HG02623 (cell line): ENCODE measurements around the gene FOXS1.
"Not testable (repeated sequence)": the region's sequence is repeated elsewhere in the genome, so short reads cannot be mapped to it uniquely, and the experiment has no call there.

Experiments
- ATAC-seq: cut with Tn5 transposase; IDR thresholded peaks from one replicate; pipeline ENCODE4 v1.9.1; 2021; ENCODE audit warnings: moderate library complexity; ENCODE audit not compliant: unreplicated experiment

Gene FOXS1

GRCh38 chr20:31824125-31824485 is 21.3 kb downstream of the FOXS1 start:
- no peak for ATAC-seq

GRCh38 chr20:31823360-31824124 is 21.9 kb downstream of the FOXS1 start:
- ATAC-seq: no peak

- peak; percentile 55 for ATAC-seq
Observed at GRCh38 chr20:31822421-31823330, 22.7 kb downstream of the FOXS1 start.

GRCh38 chr20:31821427-31821826 is 24.0 kb downstream of the FOXS1 start:
- no peak for ATAC-seq

- no peak for ATAC-seq
Observed at GRCh38 chr20:31820228-31820627, 25.2 kb downstream of the FOXS1 start.

- ATAC-seq: no peak
Observed at GRCh38 chr20:31819083-31819784, 26.2 kb downstream of the FOXS1 start, which contains the start of gene MYLK2. Gene MYLK2 (plus strand): TSS chr20:31819356. CDS start chr20:31819581, 225 bp downstream.

GRCh38 chr20:31818376-31818908 is 27.0 kb downstream of the FOXS1 start:
- no peak for ATAC-seq

DNA sequence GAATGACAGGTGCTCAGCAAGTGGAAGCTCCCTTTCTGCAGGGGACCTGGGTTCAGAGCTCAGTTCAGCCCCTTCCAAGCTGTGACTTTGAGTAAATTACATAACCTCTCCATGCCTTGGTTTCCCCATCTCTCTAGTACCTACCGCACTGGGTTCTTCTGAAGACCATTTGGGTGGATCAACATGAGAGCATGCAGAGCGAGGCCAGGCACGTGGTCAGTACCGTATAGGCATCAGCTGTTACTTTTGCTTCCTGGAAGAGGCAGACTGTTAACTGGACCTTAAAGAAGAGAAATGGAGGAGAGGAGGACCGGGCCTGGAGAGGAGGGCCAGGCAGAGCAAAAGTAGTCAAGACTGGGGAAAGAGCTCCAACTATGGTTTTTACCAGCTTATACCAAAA is 27.9 kb downstream of the FOXS1 start:
- no peak for ATAC-seq

DNA sequence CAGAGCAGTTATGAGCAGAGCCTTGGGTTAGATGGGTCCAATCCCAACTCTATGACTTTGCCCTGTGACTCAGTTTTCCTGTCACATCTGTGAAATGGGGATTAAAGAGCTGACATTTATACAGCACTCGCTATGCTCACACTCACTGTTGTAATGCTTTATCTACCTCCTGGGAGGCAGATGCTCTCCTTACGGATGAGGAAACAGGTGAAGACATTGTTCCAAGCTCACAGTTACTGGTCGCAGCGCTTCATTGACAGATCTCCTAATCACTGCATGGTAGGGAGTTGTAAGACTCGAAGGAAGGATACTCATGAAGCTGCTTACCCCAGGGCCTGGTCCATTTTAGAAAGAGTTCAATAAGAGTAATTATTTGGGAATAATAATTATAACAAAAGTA is 29.2 kb downstream of the FOXS1 start:
- no peak for ATAC-seq

DNA sequence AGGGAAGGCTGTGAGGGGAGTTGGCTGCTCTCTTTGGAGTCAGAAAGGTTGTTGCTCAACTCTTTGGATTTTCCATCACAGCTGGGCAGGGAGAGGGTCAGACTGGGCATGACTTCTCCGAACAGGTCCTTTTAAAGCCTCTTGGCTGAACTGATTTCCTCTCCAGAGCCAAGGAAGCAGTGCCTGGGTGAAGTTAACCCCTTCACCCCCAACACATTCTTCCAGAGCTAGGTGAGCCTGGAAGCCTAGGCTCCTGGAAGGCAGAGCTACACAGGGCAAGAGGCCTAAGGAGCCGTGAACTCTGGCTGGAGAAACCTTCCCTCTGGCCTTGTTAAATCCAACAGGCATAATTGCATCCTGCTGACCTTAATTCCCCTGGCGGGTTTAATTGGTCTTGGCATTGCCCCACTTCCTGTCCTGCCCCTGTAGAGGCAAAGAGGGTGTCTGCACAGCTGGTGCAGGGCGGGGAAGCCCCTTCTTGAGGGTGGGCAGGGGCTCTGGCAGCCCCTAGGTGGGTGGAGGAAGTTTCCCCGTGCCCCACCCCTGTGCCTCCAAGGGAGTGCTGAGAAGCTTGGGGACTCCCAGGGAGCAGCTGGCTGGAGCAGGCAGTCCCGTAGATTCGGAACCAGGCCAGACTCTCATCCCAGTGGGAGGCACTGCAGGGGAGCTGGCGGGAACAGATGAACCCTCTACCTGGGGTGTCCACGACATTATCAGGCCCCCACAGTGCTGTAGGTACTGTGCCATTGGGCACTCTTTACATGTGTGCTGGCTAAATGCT is 29.8 kb downstream of the FOXS1 start:
- no peak for ATAC-seq

GRCh38 chr20:31814142-31814541 is 31.3 kb downstream of the FOXS1 start:
- not testable (repeated sequence) for ATAC-seq

GRCh38 chr20:31813611-31814010 is 31.8 kb downstream of the FOXS1 start:
- ATAC-seq: no peak

DNA sequence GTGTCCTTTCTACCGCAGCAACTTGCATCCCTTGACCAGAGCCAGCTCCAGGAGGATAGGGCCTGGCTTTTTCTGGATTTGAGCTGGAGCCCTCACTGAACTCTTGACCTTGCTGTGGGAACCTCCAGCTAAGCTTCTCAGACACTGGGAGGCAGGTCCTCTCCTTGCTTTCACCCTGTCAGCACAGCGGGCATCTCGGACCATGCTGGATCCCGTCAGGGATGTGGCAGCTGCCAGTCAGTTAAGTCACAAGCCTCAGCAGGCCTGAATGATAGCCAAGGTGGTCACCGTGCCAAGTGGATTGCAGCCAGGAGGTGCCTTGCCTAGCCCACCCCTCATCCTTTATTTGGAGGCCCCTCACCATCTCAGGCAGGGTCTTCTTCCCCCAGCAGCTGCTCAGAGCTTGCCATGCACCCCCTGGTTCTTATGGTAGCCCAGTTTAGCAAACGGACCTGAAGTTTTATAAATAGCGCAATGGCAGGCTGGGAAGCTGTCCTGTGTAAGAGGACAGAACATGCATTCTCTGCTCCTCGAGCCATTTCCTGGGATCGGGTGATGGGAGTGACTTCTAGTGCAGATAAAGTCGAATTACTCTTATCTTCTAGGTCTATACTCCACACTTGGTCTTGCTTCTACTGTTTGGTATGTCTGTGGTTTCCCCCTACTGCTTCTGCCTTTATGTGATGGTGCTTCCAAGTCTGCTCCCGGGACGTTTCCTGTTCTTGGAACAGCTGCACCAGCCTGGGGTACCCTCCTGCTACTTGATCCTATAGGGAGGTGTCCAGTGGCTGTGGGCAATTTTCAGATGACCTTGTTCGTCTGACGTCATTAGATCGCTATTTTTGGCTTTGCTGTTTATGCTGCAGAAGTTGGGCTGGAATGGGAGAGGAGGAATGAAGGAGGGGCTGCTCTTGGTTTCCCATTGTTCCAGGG is 33.3 kb downstream of the FOXS1 start:
- no peak for ATAC-seq

DNA sequence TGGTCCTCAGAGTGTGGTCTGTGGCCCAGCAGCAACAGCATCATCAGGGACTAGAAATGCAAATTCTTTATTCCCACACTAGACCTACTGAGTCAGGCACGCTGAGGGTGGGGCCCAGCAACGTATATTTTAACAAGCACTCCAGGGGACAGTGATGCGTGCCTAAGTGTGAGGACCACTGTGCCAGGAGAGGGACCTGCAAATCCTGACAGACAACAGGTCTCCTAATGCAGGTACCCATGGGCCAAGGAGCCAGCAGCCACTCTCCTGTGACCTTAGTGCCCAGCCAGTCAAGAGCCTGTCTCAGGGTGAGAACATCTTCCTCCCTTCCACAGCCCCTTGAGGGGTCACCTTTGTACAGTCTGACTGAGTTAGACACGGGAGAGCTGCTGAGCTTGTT is 34.2 kb downstream of the FOXS1 start:
- no peak for ATAC-seq

DNA sequence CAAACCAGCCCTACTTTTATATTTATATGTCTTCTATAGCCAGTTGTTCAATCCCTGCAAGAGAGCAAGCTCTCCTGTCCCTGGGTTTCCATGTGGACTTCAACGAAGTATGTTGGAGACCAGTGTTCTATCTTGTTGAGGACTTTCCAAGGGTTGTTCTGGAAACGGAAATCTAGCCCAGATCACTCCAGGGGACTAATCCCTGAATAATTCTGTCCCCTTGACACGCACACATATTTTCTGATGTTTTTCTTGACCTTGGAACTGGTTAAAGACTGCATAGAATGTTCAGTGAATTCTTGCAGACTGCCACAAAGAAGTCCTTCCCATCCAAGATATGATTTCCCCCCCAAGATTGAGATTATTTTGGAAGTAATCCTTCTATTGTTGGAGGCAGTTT is 35.7 kb downstream of the FOXS1 start:
- no peak for ATAC-seq

DNA sequence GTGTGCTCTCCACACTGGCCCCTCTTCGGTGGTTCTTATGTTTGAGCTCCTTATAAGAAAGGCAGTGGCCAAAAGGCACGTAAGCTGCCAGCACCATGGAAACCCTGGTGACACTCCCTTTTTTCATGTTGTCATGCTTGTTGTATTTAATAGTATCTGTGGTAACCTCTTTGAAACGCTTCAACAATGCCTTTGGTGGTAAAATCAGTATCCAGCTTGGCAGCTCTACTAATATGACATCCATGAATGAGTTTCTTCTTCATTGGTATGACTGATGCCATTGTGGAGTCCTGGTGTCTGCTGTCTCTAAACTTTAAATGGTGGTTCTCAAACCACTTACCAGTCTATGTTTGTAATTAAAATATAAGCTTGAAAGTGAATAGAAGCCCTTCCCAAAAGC is 36.9 kb downstream of the FOXS1 start:
- no peak for ATAC-seq

GRCh38 chr20:31806564-31807355 is 38.6 kb downstream of the FOXS1 start:
- no peak for ATAC-seq

- no peak for ATAC-seq
Observed at GRCh38 chr20:31803552-31804291, 41.7 kb downstream of the FOXS1 start.
